H54 (cell line): ENCODE measurements around the gene LZTFL1.

ENCODE experiments used
- DNase-seq: peaks from one replicate; pipeline ENCODE4 v3.0.0; 2011; ENCODE audit warnings: low spot score, mixed read lengths; ENCODE audit not compliant: insufficient read length
- FAIRE-seq: peaks from 3 replicates; lab custom pipeline; 2011; peaks lifted over from hg19 to GRCh38; lab: Jason Lieb, UNC
- POLR2A ChIP-seq: IDR thresholded peaks from 2 replicates; pipeline ENCODE4 v1.6.1; 2011; ENCODE audit warnings: low read depth, mild to moderate bottlenecking, low read length

Gene LZTFL1

GRCh38 chr3:45841757-45842491, at the start of gene LZTFL1:
Gene LZTFL1, minus strand, starts transcription at chr3:45842119. Its CDS starts 128 bp downstream, at chr3:45841991.
- peak; percentile 67 for DNase-seq
- FAIRE-seq: peak; percentile 95
- peak; percentile 68 for TF ChIP-seq POLR2A

GRCh38 chr3:45890405-45890804, 48.5 kb upstream of the LZTFL1 start:
- FAIRE-seq (no peak), DNase-seq (no peak)
- no peak for TF ChIP-seq POLR2A

- FAIRE-seq (no peak), DNase-seq (no peak)
- TF ChIP-seq POLR2A: no peak
Measured at GRCh38 chr3:45889337-45889736, 47.4 kb upstream of the LZTFL1 start.

GRCh38 chr3:45887759-45888511, 46.0 kb upstream of the LZTFL1 start:
- DNase-seq: no peak
- no peak for TF ChIP-seq POLR2A
- FAIRE-seq: no peak

- FAIRE-seq (no peak), DNase-seq (no peak)
- no peak for TF ChIP-seq POLR2A
Measured at GRCh38 chr3:45887285-45887684, 45.4 kb upstream of the LZTFL1 start.

GRCh38 chr3:45885979-45886705, 44.2 kb upstream of the LZTFL1 start, which contains the start of gene CCR9:
Gene CCR9, plus strand, starts transcription at chr3:45886543. Its CDS starts 8,391 bp downstream, at chr3:45894934.
- FAIRE-seq (no peak), DNase-seq (no peak)
- no peak for TF ChIP-seq POLR2A

GRCh38 chr3:45884368-45885201, 42.7 kb upstream of the LZTFL1 start:
- DNase-seq: no peak
- FAIRE-seq: no peak
- TF ChIP-seq POLR2A: no peak

- DNase-seq (no peak), FAIRE-seq (no peak)
- TF ChIP-seq POLR2A: no peak
Measured at GRCh38 chr3:45881078-45882022, 39.4 kb upstream of the LZTFL1 start.

- DNase-seq (no peak), FAIRE-seq (no peak)
- no peak for TF ChIP-seq POLR2A
Measured at GRCh38 chr3:45880725-45881077, 38.8 kb upstream of the LZTFL1 start.

- DNase-seq: no peak
- TF ChIP-seq POLR2A: no peak
- FAIRE-seq: no peak
Measured at GRCh38 chr3:45878124-45878523, 36.2 kb upstream of the LZTFL1 start.

GRCh38 chr3:45874677-45875346, 32.9 kb upstream of the LZTFL1 start:
- DNase-seq (no peak), FAIRE-seq (no peak)
- no peak for TF ChIP-seq POLR2A

GRCh38 chr3:45873638-45874037, 31.7 kb upstream of the LZTFL1 start:
- FAIRE-seq (no peak), DNase-seq (no peak)
- TF ChIP-seq POLR2A: no peak
